ENCODE data around the gene CHN2. TPM values are rescaled to one million over a fixed set of nuclear protein-coding genes. Genes with fewer than 3 reads are reported as not detected.

The CHN2 gene
- total RNA-seq, 1 experiment from 2014 or later = 2.1 TPM

DNA sequence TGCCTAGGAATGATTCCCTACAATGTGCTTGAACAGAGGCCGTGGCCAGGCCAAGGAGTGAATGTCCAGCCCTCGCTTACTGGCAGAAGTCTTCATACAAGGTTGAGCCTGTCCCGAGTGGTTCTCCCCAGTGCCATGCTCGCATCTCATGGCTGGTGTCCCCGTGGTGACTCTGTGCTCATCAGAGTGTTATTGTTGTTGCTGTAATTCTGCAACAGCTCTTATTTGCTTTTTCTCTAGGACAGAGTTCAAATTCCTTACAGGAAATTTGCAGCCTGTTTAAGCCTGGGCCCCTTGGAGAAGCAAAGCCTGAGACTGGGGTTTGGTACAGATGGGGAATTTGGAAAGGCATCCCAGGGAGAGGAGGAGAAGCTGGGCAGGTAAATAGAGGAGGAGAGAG lies 211.3 kb downstream of the CHN2 start:
- CTCF ChIA-PET = interaction anchor here (0.7 to 6.6 kb wide), 4 partner anchors 216 to 483 kb away, joined by 3 to 76 read pairs (median 56); no protein-coding TSS in a partner anchor
- POLR2A ChIA-PET = interaction anchor here (0.9 kb wide), 1 partner anchor 479 kb away, joined by 3 read pairs; no protein-coding TSS in a partner anchor
- Histone ChIP-seq H3K36me3 (ENCODE audit: control insufficient read depth in 1 of 2, insufficient read depth in 2 of 2, low read length in 2 of 2) (no peaks in the 10 kb centered on the region), H4K20me1 (ENCODE audit: insufficient read depth) (no peaks in the 10 kb centered on the region), H3K4me2 (ENCODE audit: low read length) (no peak overlapping the region), H3K4me1 (ENCODE audit: control insufficient read depth in 1 of 2, insufficient read depth in 2 of 2, low read length in 2 of 2) (no peaks in the 10 kb centered on the region), H3K79me2 (ENCODE audit: insufficient read depth, low read length) (no peaks in the 10 kb centered on the region), H2AFZ (ENCODE audit: low read depth, low read length, poor library complexity, severe bottlenecking) (no peak overlapping the region), H3K4me3 (replicated peaks in 1 of 2; ENCODE audit: low read depth in 1 of 2, low read length in 2 of 2) (no peak overlapping the region), H3K9me3 (ENCODE audit: control insufficient read depth in 1 of 2, insufficient read depth in 1 of 2, low read depth in 1 of 2, low read length in 2 of 2) (no peaks in the 10 kb centered on the region), H3K9me2 (ENCODE audit: insufficient read depth) (no peaks in the 10 kb centered on the region), H3K27ac (ENCODE audit: low read depth, low read length) (no peak overlapping the region), H3K9ac (ENCODE audit: low read length) (no peak overlapping the region), H3K27me3 (ENCODE audit: insufficient read depth, low read length) (no peaks in the 10 kb centered on the region; the same call in 1 of the 2 replicates)
- TF ChIP-seq ZFX (IDR thresholded peaks at IDR 0.05) (no peak), EGR1 (IDR thresholded peaks at IDR 0.05; ENCODE audit: low read depth) (no peak), CEBPB (IDR thresholded peaks at IDR 0.05; ENCODE audit: low read depth) (no peak)
- BruUV-seq (replicated peaks) = no TSS peak
- RAD21 ChIA-PET (ENCODE audit: low non-redundant PET in 1 of 2, low total read pairs in 2 of 2, uncharacterized antibody in 2 of 2, unreplicated experiment in 2 of 2) = no interaction called here
- ATAC-seq = no peak
- intact Hi-C loops (cut with micrococcal nuclease) = loop anchor here (5.0 kb wide), 1 partner anchor 164 kb away; no protein-coding TSS in a partner anchor
- DNase-seq (ENCODE audit: low read depth, low spot score) = no peak

GRCh38 chr7:29406366-29406765 lies 211.8 kb downstream of the CHN2 start:
- H4K20me1 ChIP-seq (ENCODE audit: insufficient read depth) = no peaks in the 10 kb centered on the region
- DNase-seq (ENCODE audit: low read depth, low spot score) (no peak), ATAC-seq (no peak)
- no peaks in the 10 kb centered on the region for H3K9me2 ChIP-seq (ENCODE audit: insufficient read depth)
- ChIA-PET POLR2A (no interaction called here), RAD21 (ENCODE audit: low non-redundant PET in 1 of 2, low total read pairs in 2 of 2, uncharacterized antibody in 2 of 2, unreplicated experiment in 2 of 2) (no interaction called here), CTCF (interaction anchor here (0.7 to 6.6 kb wide), 4 partner anchors 217 to 484 kb away, joined by 3 to 76 read pairs (median 56); no protein-coding TSS in a partner anchor)
- no peak for TF ChIP-seq TCF7L2 (IDR thresholded peaks at IDR 0.05; ENCODE audit: borderline replicate concordance, extremely low read depth, insufficient read depth, insufficient read length)
- TF ChIP-seq POLR2AphosphoS5 (IDR thresholded peaks at IDR 0.05; ENCODE audit: low read depth, low read length) = no peak
- no peak for TF ChIP-seq EZH2 (IDR thresholded peaks at IDR 0.05)
- no peak for TF ChIP-seq RAD21 (IDR thresholded peaks at IDR 0.05; ENCODE audit: low read depth)
- TF ChIP-seq SIN3A (IDR thresholded peaks at IDR 0.05; ENCODE audit: low read depth) = no peak
- TF ChIP-seq, protein P1, sequence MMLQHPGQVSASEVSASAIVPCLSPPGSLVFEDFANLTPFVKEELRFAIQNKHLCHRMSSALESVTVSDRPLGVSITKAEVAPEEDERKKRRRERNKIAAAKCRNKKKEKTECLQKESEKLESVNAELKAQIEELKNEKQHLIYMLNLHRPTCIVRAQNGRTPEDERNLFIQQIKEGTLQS (IDR thresholded peaks at IDR 0.05) = no peak
- no peak for TF ChIP-seq EGR1 (IDR thresholded peaks at IDR 0.05; ENCODE audit: low read depth)
- TF ChIP-seq, protein P2, sequence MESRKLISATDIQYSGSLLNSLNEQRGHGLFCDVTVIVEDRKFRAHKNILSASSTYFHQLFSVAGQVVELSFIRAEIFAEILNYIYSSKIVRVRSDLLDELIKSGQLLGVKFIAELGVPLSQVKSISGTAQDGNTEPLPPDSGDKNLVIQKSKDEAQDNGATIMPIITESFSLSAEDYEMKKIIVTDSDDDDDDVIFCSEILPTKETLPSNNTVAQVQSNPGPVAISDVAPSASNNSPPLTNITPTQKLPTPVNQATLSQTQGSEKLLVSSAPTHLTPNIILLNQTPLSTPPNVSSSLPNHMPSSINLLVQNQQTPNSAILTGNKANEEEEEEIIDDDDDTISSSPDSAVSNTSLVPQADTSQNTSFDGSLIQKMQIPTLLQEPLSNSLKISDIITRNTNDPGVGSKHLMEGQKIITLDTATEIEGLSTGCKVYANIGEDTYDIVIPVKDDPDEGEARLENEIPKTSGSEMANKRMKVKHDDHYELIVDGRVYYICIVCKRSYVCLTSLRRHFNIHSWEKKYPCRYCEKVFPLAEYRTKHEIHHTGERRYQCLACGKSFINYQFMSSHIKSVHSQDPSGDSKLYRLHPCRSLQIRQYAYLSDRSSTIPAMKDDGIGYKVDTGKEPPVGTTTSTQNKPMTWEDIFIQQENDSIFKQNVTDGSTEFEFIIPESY (IDR thresholded peaks at IDR 0.05; ENCODE audit: extremely low read depth, insufficient replicate concordance, low read length) = no peak
- no peak for TF ChIP-seq ZFX (IDR thresholded peaks at IDR 0.05)
- no peak for TF ChIP-seq POLR2A (IDR thresholded peaks at IDR 0.05; ENCODE audit: borderline replicate concordance, extremely low read depth, insufficient read depth, insufficient read length)
- no peak for TF ChIP-seq CBX3 (IDR thresholded peaks at IDR 0.05; ENCODE audit: low read depth)
- H3K36me3 ChIP-seq (ENCODE audit: control insufficient read depth in 1 of 2, insufficient read depth in 2 of 2, low read length in 2 of 2) = no peaks in the 10 kb centered on the region
- no peaks in the 10 kb centered on the region for H3K9me3 ChIP-seq (ENCODE audit: control insufficient read depth in 1 of 2, insufficient read depth in 1 of 2, low read depth in 1 of 2, low read length in 2 of 2)
- H3K79me2 ChIP-seq (ENCODE audit: insufficient read depth, low read length) = no peaks in the 10 kb centered on the region
- H3K4me1 ChIP-seq (ENCODE audit: control insufficient read depth in 1 of 2, insufficient read depth in 2 of 2, low read length in 2 of 2) = no peaks in the 10 kb centered on the region
- no peak overlapping the region for H3K27ac ChIP-seq (ENCODE audit: low read depth, low read length)
- H3K4me2 ChIP-seq (ENCODE audit: low read length) = no peak overlapping the region
- H3K4me3 ChIP-seq (replicated peaks in 1 of 2; ENCODE audit: low read depth in 1 of 2, low read length in 2 of 2) = no peak overlapping the region
- BruUV-seq (replicated peaks) = no TSS peak
- no peak overlapping the region for H2AFZ ChIP-seq (ENCODE audit: low read depth, low read length, poor library complexity, severe bottlenecking)
- intact Hi-C loops (cut with micrococcal nuclease) = loop anchor here (5.0 kb wide), 1 partner anchor 164 kb away; no protein-coding TSS in a partner anchor
- no peak overlapping the region for H3K9ac ChIP-seq (ENCODE audit: low read length)
- H3K27me3 ChIP-seq (ENCODE audit: insufficient read depth, low read length) = no peaks in the 10 kb centered on the region; the same call in 1 of the 2 replicates

Data from HCT116 (cell line).